Activated CD4-positive, alpha-beta T cell treated with anti-CD3 and anti-CD28 coated beads, Interleukin-2, amount 10 ng/mL, durations not matched to agents 7 days and 5 days (primary cell): ENCODE measurements around the gene TMPRSS9. TPM values are rescaled to one million over a fixed set of nuclear protein-coding genes. Genes with fewer than 3 reads are reported as not detected.
"Not testable (repeated sequence)": the region's sequence is repeated elsewhere in the genome, so short reads cannot be mapped to it uniquely, and the experiment has no call there.

Experiments used
- CTCF ChIA-PET: fragments of 350-600 bp; sonication (Branson Sonifier 250); formaldehyde crosslinking; loops from one replicate; lab custom pipeline; 2021; ENCODE audit warnings: antibody characterized with exemption; lab: Charles Lee
- POLR2A ChIA-PET: fragments of 350-600 bp; sonication (Branson Sonifier 250); formaldehyde crosslinking; loops from one replicate; lab custom pipeline; 2021; ENCODE audit warnings: antibody characterized with exemption; lab: Charles Lee
- DNase-seq: peaks from one replicate; pipeline ENCODE4 v3.0.0-alpha.2; 2020
- H3K27ac Mint-ChIP-seq: one replicate; pipeline ENCODE4 v1.8.0; 2021; ENCODE audit warnings: mild to moderate bottlenecking, moderate library complexity, mixed read lengths
- H3K27me3 Mint-ChIP-seq: one replicate; pipeline ENCODE4 v1.8.0; 2021; ENCODE audit warnings: mixed read lengths
- H3K36me3 Mint-ChIP-seq: one replicate; pipeline ENCODE4 v1.8.0; 2021; ENCODE audit warnings: low read depth, mixed read lengths
- H3K4me1 Mint-ChIP-seq: one replicate; pipeline ENCODE4 v1.8.0; 2021; ENCODE audit warnings: mixed read lengths
- H3K4me3 Mint-ChIP-seq: one replicate; pipeline ENCODE4 v1.8.0; 2021; ENCODE audit warnings: mild to moderate bottlenecking, moderate library complexity, mixed read lengths
- H3K9me3 Mint-ChIP-seq: one replicate; pipeline ENCODE4 v1.8.0; 2021; ENCODE audit warnings: mixed read lengths
- microRNA-seq: library from miRNA; unstranded; fragments of <30 nt; microRNA quantifications from one replicate; pipeline ENCODE4 v1.2.0, GENCODE V29; 2021; ENCODE audit warnings: borderline microRNAs expressed, borderline replicate concordance
- total RNA-seq, 2 experiments: library from RNA; stranded (reverse); gene quantifications; one replicate each; pipeline ENCODE4 v1.2.3, GENCODE V29; 2021

The TMPRSS9 gene
- total RNA-seq, 2 experiments from 2014 or later: not detected

DNA sequence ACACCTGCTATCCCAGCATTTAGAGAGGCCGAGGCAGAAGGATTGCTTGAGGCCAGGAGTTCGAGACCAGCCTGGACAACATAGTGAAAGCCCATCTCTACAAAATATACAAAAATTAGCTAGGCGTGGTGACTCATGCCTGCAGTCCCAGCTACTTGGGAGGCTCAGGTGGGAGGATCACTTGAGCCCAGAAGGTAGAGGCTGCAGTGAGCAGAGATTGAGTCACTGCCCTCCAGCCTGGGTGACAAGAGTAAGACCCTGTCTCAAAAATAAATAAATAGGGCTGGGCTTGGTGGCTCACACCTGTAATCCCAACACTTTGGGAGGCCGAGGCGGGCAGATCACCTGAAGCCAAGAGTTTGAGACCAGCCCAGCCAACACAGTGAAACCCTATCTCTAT, 103.6 kb downstream of the TMPRSS9 start:
- POLR2A ChIA-PET: interaction anchor here (0.6 kb wide), 1 partner anchor 96 kb away, joined by 4 read pairs; no protein-coding TSS in a partner anchor
- not testable (repeated sequence) for H3K9me3 Mint-ChIP-seq

GRCh38 chr19:2464389-2464788, 104.3 kb downstream of the TMPRSS9 start:
- Mint-ChIP-seq H3K36me3 (peaks cover 8% of the 10 kb centered on the region), H3K4me3 (no peak overlapping the region)
- POLR2A ChIA-PET: interaction anchor here (0.5 to 0.6 kb wide), 2 partner anchors 12 to 95 kb away, joined by 3 to 4 read pairs; partner anchors contain the start of gene GADD45B

More for the DNA sequence above, 103.6 kb downstream of the TMPRSS9 start:
- peak overlapping the region; percentile 27 for H3K4me3 Mint-ChIP-seq
- H3K4me1 Mint-ChIP-seq: peaks cover 27% of the 10 kb centered on the region
- peak overlapping the region; percentile 25 for H3K27ac Mint-ChIP-seq
- not testable (repeated sequence) for H3K27me3 Mint-ChIP-seq, DNase-seq, H3K36me3 Mint-ChIP-seq
- CTCF ChIA-PET: interaction anchor here (0.6 to 1.2 kb wide), 4 partner anchors 12 to 147 kb away, joined by 3 to 4 read pairs (median 4); partner anchors contain the start of gene GADD45B

GRCh38 chr19:2468596-2468995, 108.5 kb downstream of the TMPRSS9 start:
- CTCF ChIA-PET: interaction anchor here (0.6 to 1.8 kb wide), 3 partner anchors 143 to 893 kb away, joined by 3 to 8 read pairs (median 4); no protein-coding TSS in a partner anchor
- no peaks in the 10 kb centered on the region for H3K9me3 Mint-ChIP-seq
- H3K4me3 Mint-ChIP-seq: no peak overlapping the region

More at GRCh38 chr19:2464389-2464788, 104.3 kb downstream of the TMPRSS9 start:
- H3K27ac Mint-ChIP-seq: no peak overlapping the region
- DNase-seq: no peak
- peaks cover 34% of the 10 kb centered on the region for H3K4me1 Mint-ChIP-seq
- H3K9me3 Mint-ChIP-seq: no peaks in the 10 kb centered on the region
- CTCF ChIA-PET: interaction anchor here (0.6 to 1.4 kb wide), 3 partner anchors 12 to 149 kb away, joined by 3 to 4 read pairs (median 3); no protein-coding TSS in a partner anchor
- H3K27me3 Mint-ChIP-seq: no peaks in the 10 kb centered on the region

DNA sequence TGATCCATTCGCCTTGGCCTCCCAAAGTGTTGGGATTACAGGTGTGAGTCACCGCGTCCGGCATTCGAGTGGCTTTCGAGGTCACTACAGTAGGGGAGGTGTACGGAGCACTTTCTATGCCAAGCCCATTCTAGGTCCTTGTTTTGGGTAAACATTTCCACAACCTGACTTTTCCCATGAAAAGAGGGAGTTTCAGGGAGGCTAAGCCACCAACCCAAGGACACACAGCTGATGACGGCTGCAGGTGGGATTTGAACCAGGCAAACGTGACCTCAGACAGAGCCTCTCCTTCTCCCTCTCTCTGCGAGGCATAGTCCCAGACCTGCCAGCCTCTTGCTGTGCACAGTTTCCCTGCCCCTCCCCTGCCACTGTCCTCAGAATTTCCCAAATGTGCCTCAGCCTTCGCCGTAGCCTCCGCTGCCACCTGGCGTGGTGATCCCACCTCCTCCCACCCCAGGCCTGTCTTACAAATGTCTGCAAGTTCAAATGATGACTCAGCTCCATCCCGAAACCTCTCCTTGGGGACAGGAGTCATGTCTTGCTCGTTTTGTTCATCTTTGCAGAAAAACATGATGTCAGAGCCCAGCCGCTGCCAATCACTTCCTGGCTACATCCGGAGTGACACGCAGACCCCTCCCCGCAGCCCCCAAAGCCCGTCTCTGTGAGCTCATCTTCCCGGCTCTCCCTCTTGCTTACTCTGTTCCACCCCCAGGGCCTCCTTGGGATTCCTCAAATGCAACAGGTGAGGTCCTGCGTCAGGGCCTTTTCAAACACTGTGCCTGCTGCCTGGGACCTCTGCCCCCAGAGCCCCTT, 109.2 kb downstream of the TMPRSS9 start:
- H3K27me3 Mint-ChIP-seq: no peaks in the 10 kb centered on the region
- no peaks in the 10 kb centered on the region for H3K36me3 Mint-ChIP-seq
- peak overlapping the region; percentile 81 for H3K27ac Mint-ChIP-seq
- no peaks in the 10 kb centered on the region for H3K9me3 Mint-ChIP-seq
- no peak overlapping the region for H3K4me3 Mint-ChIP-seq
- POLR2A ChIA-PET: no interaction called here
- DNase-seq: peak; percentile 29
- CTCF ChIA-PET: interaction anchor here (0.6 to 1.8 kb wide), 5 partner anchors 7 to 897 kb away, joined by 3 to 8 read pairs (median 3); no protein-coding TSS in a partner anchor
- peaks cover 18% of the 10 kb centered on the region for H3K4me1 Mint-ChIP-seq

More at GRCh38 chr19:2468596-2468995, 108.5 kb downstream of the TMPRSS9 start:
- Mint-ChIP-seq H3K27me3 (no peaks in the 10 kb centered on the region), H3K36me3 (no peaks in the 10 kb centered on the region), H3K4me1 (peaks cover 18% of the 10 kb centered on the region), H3K27ac (peak overlapping the region; percentile 19)
- POLR2A ChIA-PET: no interaction called here
- no peak for DNase-seq

DNA sequence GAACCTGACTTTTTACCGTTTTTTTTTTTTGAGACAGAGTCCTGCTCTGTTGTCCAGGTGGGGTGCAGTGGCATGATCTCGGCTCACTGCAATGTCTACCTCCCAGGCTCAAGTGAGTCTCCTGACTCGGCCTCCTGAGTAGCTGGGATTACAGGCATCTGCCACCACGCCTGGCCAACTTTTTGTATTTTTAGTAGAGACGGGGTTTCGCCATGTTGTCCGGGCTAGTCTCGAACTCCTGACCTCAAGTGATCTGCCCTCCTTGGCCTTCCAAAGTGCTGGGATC, 109.8 kb downstream of the TMPRSS9 start:
- POLR2A ChIA-PET, H3K27me3 Mint-ChIP-seq, H3K36me3 Mint-ChIP-seq, DNase-seq, H3K9me3 Mint-ChIP-seq, H3K4me3 Mint-ChIP-seq: not testable (repeated sequence)
- Mint-ChIP-seq H3K4me1 (peaks cover 18% of the 10 kb centered on the region), H3K27ac (peak overlapping the region; percentile 81)
- CTCF ChIA-PET: interaction anchor here (1.1 to 1.6 kb wide), 2 partner anchors 8 to 151 kb away, joined by 3 read pairs; no protein-coding TSS in a partner anchor

DNA sequence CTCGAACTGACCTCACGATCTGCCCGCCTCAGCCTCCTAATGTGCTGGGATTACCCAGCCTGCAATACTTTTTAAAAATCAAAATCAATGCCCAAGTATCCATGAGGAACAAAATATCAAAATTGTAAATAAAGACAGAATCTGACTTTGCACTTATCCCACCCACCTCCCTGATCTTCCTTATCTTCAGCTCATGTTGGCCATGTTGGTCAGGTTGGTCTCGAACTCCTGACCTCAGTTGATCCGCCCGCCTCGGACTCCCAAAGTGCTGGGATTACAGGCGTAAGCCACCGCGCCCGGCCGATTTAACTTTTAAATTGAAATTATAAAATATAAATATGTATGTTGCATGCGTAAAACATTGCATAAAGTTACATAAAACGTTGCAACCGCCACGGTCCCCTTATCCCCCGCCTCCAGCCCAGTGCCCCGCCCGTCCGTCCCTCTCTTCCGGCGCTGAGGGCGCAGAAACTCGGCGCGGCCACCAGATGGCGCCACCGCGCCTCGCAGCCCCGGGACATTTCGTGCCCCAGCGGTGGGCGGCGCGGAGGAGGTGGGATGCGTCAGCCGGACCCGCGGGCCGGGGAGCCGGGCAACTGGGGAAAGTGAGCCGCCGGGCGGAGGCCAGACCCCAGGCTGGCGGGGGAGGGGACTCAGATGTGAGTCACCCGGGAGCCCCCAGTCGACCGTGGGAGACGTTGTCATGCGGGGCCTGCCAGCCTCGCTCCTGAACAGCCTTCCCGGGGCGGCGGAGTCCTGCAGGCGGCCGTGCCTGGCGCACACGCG, 114.4 kb downstream of the TMPRSS9 start:
- peaks cover 25% of the 10 kb centered on the region for H3K36me3 Mint-ChIP-seq
- ChIA-PET POLR2A (interaction anchor here (0.7 kb wide), 1 partner anchor 163 kb away, joined by 3 read pairs; no protein-coding TSS in a partner anchor), CTCF (interaction anchor here (0.8 to 4.1 kb wide), 8 partner anchors 105 to 163 kb away, joined by 3 to 28 read pairs (median 4); no protein-coding TSS in a partner anchor)
- peaks cover 16% of the 10 kb centered on the region for H3K4me1 Mint-ChIP-seq
- H3K27ac Mint-ChIP-seq: peak overlapping the region; percentile 72
- no peaks in the 10 kb centered on the region for H3K27me3 Mint-ChIP-seq
- peak overlapping the region; percentile 99 for H3K4me3 Mint-ChIP-seq
- DNase-seq: peak; percentile 83
- no peaks in the 10 kb centered on the region for H3K9me3 Mint-ChIP-seq

GRCh38 chr19:2475018-2475701, 115.1 kb downstream of the TMPRSS9 start:
- POLR2A ChIA-PET: interaction anchor here (0.6 to 2.3 kb wide), 12 partner anchors 19 to 1027 kb away, joined by 3 to 27 read pairs (median 8); partner anchors contain the start of gene LMNB2
- H3K4me3 Mint-ChIP-seq: peak overlapping the region; percentile 99
- H3K9me3 Mint-ChIP-seq: no peaks in the 10 kb centered on the region
- peaks cover 19% of the 10 kb centered on the region for H3K4me1 Mint-ChIP-seq
- H3K36me3 Mint-ChIP-seq: peaks cover 25% of the 10 kb centered on the region
- CTCF ChIA-PET: interaction anchor here (0.6 to 3.5 kb wide), 15 partner anchors 9 to 743 kb away, joined by 3 to 30 read pairs (median 3); partner anchors contain the start of gene TIMM13
- peak overlapping the region; percentile 72 for H3K27ac Mint-ChIP-seq
- DNase-seq: peak; percentile 62
- H3K27me3 Mint-ChIP-seq: no peaks in the 10 kb centered on the region

Small RNA genes lying within 50 kb of the gene (microRNA-seq; reads per million reads assigned to microRNA genes)
- 1.3 reads per million for gene MIR7108

Other genes with a start within 250 kb of the TMPRSS9 start
- 10 to 100 TPM; 95.7 to 95.8 TPM for gene AP3D1, start 208.7 kb upstream of the TMPRSS9 start, total RNA-seq
- 10 to 100 TPM; 62.3 to 66.2 TPM for gene DOT1L, start 196.3 kb upstream of the TMPRSS9 start, total RNA-seq
- gene PLEKHJ1, start 123.9 kb upstream of the TMPRSS9 start, total RNA-seq: 10 to 100 TPM; 56.2 to 71.9 TPM
- gene SF3A2, start 123.4 kb upstream of the TMPRSS9 start, total RNA-seq: 100 to 1,000 TPM; 142 to 151 TPM
- 1 to 10 TPM; 5.2 to 9.2 TPM for gene AMH, start 110.9 kb upstream of the TMPRSS9 start, total RNA-seq
- gene JSRP1, start 103.8 kb upstream of the TMPRSS9 start, total RNA-seq: under 1 TPM in 1 of 2 experiments, not detected in 1; 0.27 TPM
- gene PEAK3, start 78.1 kb upstream of the TMPRSS9 start, total RNA-seq: under 1 TPM; 0.17 to 0.25 TPM
- under 1 TPM; 0.35 to 0.44 TPM for gene LINGO3, start 52.1 kb upstream of the TMPRSS9 start, total RNA-seq
- gene LSM7, start 31.7 kb upstream of the TMPRSS9 start, total RNA-seq: 100 to 1,000 TPM; 105 to 114 TPM
- gene SPPL2B, start 31.6 kb upstream of the TMPRSS9 start, total RNA-seq: 10 to 100 TPM; 69.9 to 96.6 TPM
- gene TIMM13, start 67.3 kb downstream of the TMPRSS9 start, total RNA-seq: 10 to 100 TPM; 49.0 to 66.4 TPM
- 100 to 1,000 TPM; 101 to 113 TPM for gene LMNB2, start 96.7 kb downstream of the TMPRSS9 start, total RNA-seq
- 10 to 100 TPM; 31.2 to 39.2 TPM for gene GADD45B, start 115.9 kb downstream of the TMPRSS9 start, total RNA-seq